Posterior vena cava (tissue), 2 donors: ENCODE data around the gene SPACA7. TPM values are rescaled to one million over a fixed set of nuclear protein-coding genes. Genes with fewer than 3 reads are reported as not detected.

Experiments used
- DNase-seq: peaks from one replicate; pipeline ENCODE4 v3.0.0-alpha.2; 2020; ENCODE audit warnings: low spot score
- intact Hi-C, 2 donors: fragments of 100-400 bp; cut with DNase I; formaldehyde crosslinking; loops; one replicate each; pipeline versions ENCODE4 v1.14.1 to v1.14.2; 2022 to 2023
- long read RNA-seq, 2 donors: library from polyadenylated mRNA; unstranded; transcript quantifications; one replicate each; pipeline ENCODE4 v2.0.0, GENCODE V29; 2020 to 2021
- total RNA-seq, 2 donors: library from RNA; stranded (reverse); fragmentation: NEBNext Ultra II Directional; extraction: Animal tissue kit (Norgen Biotek cat#: 25700); gene quantifications; one replicate each; pipeline ENCODE4 v1.2.1, GENCODE V29; 2021
- donor health status: DM: yes; HTN: yes; CAD: no.
- donor health status: DM: yes; HTN: yes; CAD: no.

SPACA7 gene
- not detected for total RNA-seq
- long read RNA-seq, donor 1, result 0 reads
- long read RNA-seq, donor 2, result 0 reads

- intact Hi-C loops, result no loop called here
- peak; percentile 67 for DNase-seq
Measured at GRCh38 chr13:112376050-112376681, at the start of gene SPACA7. SPACA7 (plus strand) TSS chr13:112376355; CDS start chr13:112376386, 31 bp downstream.

- intact Hi-C loops, result no loop called here
- no peak for DNase-seq
Measured at GRCh38 chr13:112326821-112327370, 49.3 kb upstream of the SPACA7 start.

GRCh38 chr13:112328936-112329335, 47.2 kb upstream of the SPACA7 start:
- intact Hi-C loops, result no loop called here
- no peak for DNase-seq

GRCh38 chr13:112329376-112329775, 46.8 kb upstream of the SPACA7 start:
- intact Hi-C loops, result no loop called here
- DNase-seq, result no peak

DNA sequence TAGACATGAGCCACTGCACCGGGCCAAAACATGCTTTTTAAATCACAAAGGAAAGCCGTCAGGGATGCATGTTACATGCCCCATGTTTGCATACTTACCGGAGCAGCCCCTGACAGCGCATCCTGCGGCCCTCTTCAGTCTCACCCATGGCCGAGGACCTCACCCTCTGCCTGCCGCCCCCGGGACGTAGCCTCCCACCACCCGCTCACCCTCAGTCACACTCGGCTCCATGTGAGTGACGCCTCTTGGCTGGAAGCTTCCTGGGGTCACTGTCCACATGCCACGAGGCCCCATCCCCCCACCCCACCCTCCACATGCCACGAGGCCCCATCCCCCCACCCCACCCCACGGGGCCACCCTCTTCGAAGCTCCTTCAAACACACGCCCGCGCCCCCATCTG, 46.1 kb upstream of the SPACA7 start:
- DNase-seq, result no peak

DNA sequence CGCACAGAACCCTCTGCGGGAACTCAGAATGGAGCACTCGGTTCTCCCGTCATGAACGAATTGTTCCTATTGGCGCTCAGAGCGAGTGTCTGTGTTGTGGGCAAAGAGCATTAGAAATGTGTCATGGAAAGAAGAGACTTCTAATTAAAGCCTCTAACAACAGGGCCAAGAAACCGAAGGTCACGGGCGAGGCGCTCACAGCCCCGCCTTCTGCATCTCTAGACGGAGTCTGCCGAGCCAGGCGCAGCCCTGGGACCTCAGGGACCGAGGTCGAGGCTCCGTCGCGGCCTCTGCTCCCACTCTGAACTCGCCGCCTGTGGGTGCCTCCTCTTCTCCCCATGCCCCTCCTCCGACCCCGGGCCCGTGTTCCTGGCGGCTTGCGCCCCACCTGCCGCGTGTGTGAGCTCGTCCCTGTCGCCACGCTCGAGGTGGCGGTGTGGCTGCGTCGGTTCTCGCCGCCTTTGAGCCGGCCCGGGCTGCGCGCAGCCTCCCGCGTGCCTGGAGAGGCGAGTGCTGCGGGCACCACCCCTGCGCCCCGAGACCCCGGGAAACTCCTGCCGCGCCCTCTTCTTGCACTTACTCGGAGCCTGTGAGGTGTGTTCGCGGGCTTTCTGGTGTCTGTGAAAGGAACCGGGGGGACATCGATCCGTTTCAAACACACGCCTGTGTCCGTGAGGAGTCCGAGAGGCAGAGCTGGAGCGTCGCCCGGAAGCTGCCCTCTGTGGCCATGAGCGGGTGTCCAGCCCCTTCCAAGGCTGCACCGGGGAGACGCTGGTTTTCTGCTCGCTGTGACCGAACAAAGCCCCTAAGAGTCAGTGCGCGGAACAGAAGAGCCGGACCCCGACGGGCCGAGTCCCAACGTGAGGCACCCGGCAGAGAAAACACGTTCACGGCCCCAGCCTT, 45.4 kb upstream of the SPACA7 start:
- no peak for DNase-seq
- intact Hi-C loops, result no loop called here

More for the DNA sequence above, 46.1 kb upstream of the SPACA7 start:
- intact Hi-C loops, result no loop called here

DNA sequence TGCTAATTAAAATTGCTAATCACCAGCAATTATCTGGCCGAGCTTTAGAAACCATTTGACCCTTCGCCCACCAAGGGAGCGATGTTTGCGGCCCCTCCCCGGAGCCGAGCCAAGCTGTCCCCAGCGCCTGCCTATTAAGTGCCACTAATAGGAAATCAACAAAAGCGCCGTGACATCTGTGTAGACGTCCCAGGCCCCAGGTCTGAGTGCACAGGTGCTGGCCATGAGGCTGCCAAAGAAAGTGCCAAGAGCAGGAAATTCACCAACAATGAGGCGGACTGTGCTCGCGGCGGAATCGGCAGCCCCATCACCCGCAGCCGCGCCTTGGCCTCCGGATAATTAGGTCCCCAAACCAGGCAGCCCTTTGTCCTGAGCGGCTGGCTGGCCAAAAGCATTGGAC, 44.5 kb upstream of the SPACA7 start:
- intact Hi-C loops, result no loop called here
- no peak for DNase-seq

DNA sequence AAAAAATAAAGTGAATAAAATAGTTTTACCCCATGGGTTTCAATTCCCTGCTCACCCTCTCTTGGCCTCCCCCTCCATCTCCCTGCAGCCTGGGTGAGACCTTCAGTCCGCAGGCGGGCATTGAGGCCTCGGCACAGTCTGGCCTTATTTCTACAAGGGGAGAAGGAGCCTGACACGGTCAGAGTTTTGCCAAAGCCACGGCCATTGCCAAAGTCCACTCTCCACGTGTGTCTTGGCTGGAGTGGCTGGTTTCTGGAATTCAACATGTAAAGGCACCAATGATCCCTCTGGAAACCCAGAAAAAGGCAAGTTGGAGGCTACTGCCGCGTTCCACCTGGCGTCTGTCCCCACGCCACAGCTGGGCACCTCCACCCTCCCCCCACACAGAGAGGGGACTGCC, 43.4 kb upstream of the SPACA7 start:
- no peak for DNase-seq
- intact Hi-C loops, result no loop called here

DNA sequence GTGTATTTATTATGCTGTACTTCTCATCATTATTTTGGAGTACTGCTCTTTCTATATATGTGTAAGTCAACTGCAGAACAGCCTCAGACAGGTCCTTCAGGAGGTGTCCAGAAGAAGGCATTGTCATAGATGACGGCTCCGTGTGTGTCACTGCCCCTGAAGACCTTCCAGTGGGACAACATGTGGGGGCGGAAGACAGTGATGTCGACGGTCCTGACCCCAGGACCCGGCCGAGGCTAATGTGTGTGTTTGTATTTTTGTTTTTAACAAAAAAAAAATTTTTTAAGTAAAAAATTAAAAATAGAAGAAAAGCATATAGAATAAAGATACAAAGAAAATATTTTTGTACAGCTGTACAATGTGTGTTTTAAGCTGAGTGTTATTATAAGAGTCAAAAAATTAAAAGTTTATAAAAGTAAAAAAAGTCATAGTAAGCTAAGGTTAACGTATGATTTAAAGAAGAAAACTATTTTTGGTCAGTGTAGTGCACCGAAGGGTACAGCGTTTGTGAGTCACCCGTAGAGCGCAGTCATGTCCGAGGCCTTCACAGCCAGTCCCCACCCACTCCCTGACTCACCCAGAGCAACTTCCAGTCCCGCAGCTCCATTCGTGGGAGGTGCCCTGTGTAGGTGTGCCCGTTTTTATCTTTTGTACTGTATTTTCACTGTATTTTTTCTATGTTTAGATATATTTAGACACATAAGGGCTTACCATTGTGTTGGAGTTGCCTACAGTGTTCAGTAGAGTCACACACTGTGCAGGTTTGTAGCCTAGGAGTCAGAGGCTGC, 42.2 kb upstream of the SPACA7 start:
- no peak for DNase-seq
- intact Hi-C loops, result no loop called here

DNA sequence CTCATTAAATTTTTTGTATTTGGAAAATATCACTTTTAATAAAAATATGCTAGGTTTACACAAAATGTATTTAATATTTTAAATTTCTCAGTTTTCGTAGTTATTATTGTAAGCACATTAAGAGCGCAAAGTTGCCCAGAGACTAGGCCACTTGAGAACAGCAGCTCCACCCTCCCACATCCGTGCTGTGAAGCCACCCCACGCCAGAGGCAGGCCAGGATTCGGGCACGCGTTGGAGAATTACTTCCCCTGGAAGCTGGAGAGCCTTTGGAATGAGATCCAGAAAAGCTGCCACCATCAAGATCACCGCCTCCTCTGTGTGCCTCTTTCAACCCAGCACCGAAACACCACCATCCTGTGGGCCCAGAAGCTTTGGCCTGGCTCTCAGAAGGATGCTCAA, 41.0 kb upstream of the SPACA7 start:
- no peak for DNase-seq
- intact Hi-C loops, result no loop called here

GRCh38 chr13:112341446-112341845, 34.7 kb upstream of the SPACA7 start:
- no peak for DNase-seq
- intact Hi-C loops, result no loop called here

DNA sequence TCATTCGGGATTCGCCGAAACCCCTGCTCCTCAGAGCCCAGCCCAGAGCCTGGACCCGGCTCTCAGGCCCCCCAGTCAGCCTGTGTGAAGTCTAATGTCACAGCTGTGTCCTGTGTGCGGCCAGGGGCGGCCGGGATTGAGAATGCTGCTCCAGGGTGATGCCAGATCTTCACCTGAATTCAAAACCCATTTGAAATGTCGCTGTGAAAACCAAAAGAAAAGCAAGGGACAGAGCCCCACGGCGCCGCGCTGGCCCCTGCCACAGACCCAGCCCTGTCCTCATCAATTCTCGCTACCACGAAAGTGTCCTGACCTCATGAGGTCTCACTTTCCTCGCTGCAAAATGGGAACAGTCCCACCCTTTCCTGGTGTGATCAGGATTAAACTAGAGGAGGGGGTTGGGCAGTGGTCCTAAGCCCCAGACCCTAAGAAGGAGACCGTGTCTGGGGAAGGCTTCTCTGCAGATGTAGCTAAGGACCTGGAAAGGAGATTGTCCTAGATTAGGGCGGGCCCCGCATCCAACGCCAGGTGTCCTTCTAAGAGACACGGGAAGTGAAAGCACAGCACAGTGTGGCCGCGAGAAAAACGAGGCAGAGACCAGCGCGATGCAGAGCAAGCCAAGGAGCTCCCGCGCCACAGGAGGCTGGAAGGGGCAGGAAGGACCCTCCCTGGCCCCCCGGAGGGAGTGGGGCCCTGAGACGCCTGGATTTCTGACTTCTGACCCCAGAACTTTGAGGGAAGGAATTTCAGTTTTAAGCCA, 34.0 kb upstream of the SPACA7 start:
- DNase-seq, result peak; percentile 63
- intact Hi-C loops, result no loop called here

DNA sequence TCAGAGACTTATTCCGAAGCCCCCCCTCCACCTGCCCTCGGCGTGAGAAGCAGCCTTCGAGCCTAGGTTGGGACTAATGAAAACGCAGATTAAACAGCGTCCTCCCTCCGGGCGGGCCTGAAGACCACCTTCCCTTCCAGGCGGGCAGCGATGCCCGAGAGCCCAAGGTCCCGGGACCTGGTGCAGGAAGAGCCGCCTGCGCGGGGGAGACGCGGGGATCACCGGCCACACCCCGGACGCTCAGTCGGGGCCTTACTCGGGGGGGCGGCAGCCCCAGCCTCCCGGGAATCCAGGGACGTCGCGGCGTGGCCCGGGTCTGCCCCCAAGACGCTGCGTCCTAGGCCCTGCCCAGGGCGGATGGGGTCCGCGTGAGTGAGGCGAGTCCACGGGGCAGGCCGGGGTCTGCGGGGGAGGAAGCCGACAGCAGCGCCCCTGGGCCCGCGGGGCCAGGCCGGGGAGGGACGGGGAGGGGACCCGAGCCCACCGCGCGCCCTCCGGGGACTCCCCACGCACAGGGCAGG, 33.3 kb upstream of the SPACA7 start:
- peak; percentile 69 for DNase-seq
- intact Hi-C loops, result no loop called here

DNA sequence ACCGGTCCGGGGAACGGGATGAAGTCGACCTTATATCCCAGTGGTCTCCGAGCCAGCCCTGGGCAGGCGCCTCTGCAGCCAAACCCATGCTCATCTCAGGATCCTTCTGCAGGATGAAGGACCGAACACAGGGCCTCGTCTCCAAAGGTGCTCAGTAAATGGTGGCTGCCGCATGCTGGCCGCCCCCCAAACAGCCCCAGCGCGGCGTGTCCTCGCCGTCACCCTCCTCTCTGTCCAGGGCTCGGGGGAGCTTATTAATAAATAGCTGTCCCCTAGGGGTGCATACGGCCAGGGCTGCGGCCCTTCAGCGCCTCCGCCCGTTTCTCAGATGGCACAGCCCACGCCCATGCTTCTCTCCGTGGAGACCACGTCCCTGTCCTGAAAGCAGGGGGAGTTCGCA, 32.6 kb upstream of the SPACA7 start:
- intact Hi-C loops, result no loop called here
- peak; percentile 69 for DNase-seq

DNA sequence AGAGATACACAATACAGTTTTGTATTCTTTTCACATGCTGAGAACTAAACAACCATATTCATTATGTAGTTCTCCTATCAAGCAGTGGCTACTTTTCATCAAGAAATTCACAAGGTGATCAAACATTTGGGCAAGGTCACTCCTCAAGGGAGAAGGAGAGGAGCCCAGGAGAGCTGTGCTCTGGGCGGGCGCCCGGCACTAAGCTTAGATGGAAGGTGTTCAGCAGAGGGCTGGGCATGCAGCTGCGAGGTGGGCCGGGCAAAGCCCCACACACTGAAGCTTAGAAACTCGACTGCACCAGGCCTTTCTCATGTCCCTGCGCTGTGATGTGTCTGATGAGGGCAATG, 30.4 kb upstream of the SPACA7 start:
- peak; percentile 51 for DNase-seq
- intact Hi-C loops, result no loop called here

GRCh38 chr13:112346173-112346898, 29.8 kb upstream of the SPACA7 start:
- DNase-seq, result peak; percentile 69
- intact Hi-C loops, result no loop called here

DNA sequence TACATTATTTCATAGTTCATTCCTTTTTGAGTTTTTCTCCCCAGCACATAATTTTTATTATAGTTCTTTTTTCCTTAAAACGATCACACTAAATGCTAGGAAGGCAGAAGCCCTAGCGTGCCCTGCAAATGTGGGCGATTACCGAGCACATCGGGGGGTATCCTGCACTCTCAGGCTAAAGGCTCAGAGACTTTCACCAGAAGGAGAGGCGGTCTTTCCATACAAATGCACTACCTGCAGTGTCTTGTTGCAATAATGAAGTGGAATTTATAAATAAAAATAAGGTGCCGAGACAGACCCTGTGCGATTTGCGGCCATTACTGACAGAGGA, 29.3 kb upstream of the SPACA7 start:
- intact Hi-C loops, result no loop called here
- no peak for DNase-seq

DNA sequence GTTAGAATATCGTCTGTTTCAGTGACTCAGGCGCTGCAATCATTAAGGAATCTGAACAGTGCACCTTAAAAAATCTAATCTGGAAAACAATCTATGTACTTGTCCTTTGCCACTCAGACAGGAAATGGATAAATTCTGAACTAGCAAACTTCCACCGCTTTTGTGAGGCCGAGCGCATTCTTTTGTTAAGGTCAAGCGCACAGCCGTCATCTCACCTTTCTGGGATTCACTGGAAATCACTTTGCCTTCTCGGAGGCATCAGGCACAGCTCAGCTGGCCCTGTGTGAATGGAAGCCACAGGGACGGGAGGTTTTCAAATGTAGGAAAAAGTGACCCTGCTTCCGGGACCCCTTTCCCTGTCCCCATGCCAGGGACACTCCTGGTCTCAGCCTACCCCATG, 28.2 kb upstream of the SPACA7 start:
- intact Hi-C loops, result no loop called here
- DNase-seq, result peak; percentile 50
